NCI-H2081 (cell line): ENCODE data around the gene NPL.

Experiments
- DNase-seq, 2 experiments: peaks; one replicate each; lab custom pipeline; 2025; lab: John Stamatoyannopoulos, UW

Gene NPL

DNA sequence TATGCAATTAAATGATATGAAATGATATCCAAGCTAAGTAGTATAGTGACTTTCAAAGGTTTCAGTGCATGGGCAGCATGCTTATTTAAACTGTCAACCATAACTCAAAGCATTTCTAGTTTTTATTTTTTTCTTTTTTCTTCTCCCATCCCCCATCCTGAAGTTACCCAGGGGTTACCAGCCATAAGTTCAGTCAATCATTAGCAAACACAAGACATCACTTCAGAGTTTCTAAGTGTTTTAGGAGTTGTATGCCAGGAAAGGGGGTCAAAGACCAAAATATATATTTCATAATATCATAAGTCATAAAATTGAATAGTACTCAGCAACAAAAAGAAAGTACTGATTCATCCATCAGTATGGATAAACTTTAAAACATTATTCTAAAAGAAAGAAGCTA lies 78.3 kb downstream of the NPL start:
- no peak for DNase-seq

- DNase-seq: no peak
These were observed 79.7 kb downstream of the NPL start for GRCh38 chr1:182869241-182869666.

DNA sequence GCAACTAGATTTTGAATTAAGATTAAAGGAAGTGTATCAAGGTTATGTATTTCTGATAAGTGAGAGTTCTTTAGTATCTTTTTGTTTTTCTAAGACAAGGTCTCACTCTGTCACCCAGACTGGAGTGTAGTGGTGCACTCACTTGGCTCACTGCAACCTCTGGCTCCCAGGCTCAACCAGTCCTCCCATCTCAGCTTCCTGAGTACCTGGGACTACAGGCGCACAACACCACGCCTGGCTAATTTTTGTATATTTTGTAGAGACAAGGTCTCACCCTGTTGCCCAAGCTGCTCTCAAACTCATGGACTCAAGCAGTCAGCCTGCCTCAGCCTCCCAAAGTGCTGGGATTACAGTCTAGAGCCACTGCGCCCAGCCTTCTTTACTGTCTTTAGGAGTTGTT lies 83.3 kb downstream of the NPL start:
- no peak for DNase-seq

GRCh38 chr1:182875889-182876288 lies 86.3 kb downstream of the NPL start:
- no peak for DNase-seq

GRCh38 chr1:182877331-182877730 lies 87.8 kb downstream of the NPL start:
- DNase-seq: no peak

DNA sequence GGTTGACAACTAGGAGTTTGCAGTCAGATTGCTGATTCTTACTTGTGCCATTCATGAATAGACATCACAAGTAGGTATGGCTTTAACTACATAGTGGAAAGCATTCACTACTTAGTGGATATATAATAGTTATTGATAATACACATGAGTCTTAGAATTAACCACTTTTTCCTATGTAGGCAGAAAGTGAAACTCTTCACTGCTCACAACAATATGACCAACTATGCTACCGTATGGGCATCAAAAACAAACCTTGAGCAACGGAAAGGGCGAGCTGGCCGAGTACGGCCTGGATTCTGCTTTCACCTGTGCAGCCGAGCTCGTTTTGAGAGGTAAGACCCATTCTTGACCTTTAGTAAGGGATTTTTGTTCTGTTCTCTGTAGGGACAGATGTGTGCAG lies 88.3 kb downstream of the NPL start:
- DNase-seq: no peak
